ENCODE results near the gene MOB3B.

DNA sequence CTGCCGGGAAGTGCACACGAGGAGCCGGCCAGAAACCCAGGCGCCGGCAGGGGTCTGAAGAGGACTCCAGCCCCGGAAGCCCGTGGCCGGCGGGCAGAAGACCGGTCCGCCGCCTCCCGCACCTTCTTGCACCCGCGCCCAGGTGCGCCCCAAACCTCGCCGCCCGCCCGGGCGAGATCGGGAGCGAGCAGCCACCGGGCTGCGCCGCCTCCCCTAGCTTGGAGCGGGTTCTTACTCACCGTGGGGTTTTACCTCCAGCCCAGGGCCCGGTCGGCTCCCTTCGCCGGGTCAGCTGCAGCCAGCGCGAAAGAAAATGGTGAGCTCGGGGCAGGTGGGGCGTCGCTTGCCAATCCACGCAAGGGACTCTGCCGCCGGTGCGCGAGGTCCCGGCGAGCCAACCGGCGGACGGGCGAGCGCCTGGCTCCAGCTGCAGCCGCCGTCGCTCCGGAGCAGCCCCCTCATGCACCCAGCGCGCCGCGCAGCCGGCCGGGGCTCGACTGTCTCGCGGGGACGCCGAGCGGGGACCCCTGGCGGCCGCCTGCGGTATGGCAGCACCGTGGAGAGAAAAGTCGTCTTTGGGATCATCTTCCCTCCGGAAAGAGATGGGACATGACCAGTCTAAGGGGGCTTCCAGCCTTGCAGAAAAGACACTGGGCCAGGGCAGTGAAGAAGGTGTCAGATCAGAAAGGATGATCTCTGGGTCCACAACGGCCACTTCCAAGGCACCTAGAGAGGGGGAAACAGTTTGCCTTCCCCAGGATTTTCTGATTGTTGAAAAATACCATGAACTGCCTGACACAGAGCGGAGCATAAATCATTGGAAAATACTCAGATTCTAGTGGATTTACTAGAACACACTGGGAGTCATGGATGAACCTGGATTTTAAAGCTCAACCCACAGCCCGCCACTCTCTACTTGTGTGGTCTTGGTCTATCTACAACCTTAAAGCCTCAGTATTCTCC is at the start of gene MOB3B:
- TF ChIP-seq BCL11A (tag by site-specific recombination; IDR thresholded peaks at IDR 0.05; ENCODE audit: low read depth) (no peak), ZNF121 (tag by site-specific recombination; IDR thresholded peaks at IDR 0.05) (no peak), ZNF548 (tag by site-specific recombination; IDR thresholded peaks at IDR 0.05) (no peak), CTCF (tag by site-specific recombination; IDR thresholded peaks at IDR 0.05) (peak; percentile 48), ZNF449 (tag by site-specific recombination; IDR thresholded peaks at IDR 0.05) (no peak), ZNF274 (IDR thresholded peaks at IDR 0.05; ENCODE audit: low read length) (no peak), ZNF274 (tag by site-specific recombination; IDR thresholded peaks at IDR 0.05; ENCODE audit: borderline replicate concordance) (no peak), SP7 (tag by site-specific recombination; IDR thresholded peaks at IDR 0.05) (no peak), PATZ1 (tag by site-specific recombination; IDR thresholded peaks at IDR 0.05) (peak; percentile 15; the same call in 1 of the 2 replicates), MZF1 (tag by site-specific recombination; IDR thresholded peaks at IDR 0.05; ENCODE audit: borderline replicate concordance) (no peak), ZIC2 (tag by site-specific recombination; IDR thresholded peaks at IDR 0.05) (no peak), ELK4 (IDR thresholded peaks at IDR 0.05; ENCODE audit: borderline replicate concordance, low read depth, low read length) (no peak), PBX3 (CRISPR knock-in tag; IDR thresholded peaks at IDR 0.05) (no peak), KLF16 (tag by site-specific recombination; IDR thresholded peaks at IDR 0.05) (no peak)
- TF ChIP-seq, protein P1, sequence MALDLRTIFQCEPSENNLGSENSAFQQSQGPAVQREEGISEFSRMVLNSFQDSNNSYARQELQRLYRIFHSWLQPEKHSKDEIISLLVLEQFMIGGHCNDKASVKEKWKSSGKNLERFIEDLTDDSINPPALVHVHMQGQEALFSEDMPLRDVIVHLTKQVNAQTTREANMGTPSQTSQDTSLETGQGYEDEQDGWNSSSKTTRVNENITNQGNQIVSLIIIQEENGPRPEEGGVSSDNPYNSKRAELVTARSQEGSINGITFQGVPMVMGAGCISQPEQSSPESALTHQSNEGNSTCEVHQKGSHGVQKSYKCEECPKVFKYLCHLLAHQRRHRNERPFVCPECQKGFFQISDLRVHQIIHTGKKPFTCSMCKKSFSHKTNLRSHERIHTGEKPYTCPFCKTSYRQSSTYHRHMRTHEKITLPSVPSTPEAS (tag by site-specific recombination; IDR thresholded peaks at IDR 0.05) = no peak

Data from HEK293 (cell line).